T-helper 2 cell treated with Interferon-gamma antibody and Interleukin-4, amounts not matched to agents 5 μg/mL and 100 μg/mL, for 36 hours (primary cell): ENCODE data around the gene SLC39A7.

Source experiments
- DNase-seq: peaks from one replicate; pipeline ENCODE4 v3.0.0; 2021; ENCODE audit warnings: low spot score
- H3K27ac Mint-ChIP-seq: one replicate; pipeline ENCODE4 v1.8.0; 2021; ENCODE audit warnings: mild to moderate bottlenecking, mixed read lengths
- H3K27me3 Mint-ChIP-seq: one replicate; pipeline ENCODE4 v1.8.0; 2021; ENCODE audit warnings: low read depth, mixed read lengths
- H3K36me3 Mint-ChIP-seq: one replicate; pipeline ENCODE4 v1.8.0; 2021; ENCODE audit warnings: low read depth, mixed read lengths
- H3K4me1 Mint-ChIP-seq: one replicate; pipeline ENCODE4 v1.8.0; 2021; ENCODE audit warnings: low read depth, mixed read lengths
- H3K4me3 Mint-ChIP-seq: one replicate; pipeline ENCODE4 v1.8.0; 2022; ENCODE audit warnings: mild to moderate bottlenecking, moderate library complexity, mixed read lengths
- H3K9me3 Mint-ChIP-seq: one replicate; pipeline ENCODE4 v1.8.0; 2021; ENCODE audit warnings: mixed read lengths

SLC39A7 gene

DNA sequence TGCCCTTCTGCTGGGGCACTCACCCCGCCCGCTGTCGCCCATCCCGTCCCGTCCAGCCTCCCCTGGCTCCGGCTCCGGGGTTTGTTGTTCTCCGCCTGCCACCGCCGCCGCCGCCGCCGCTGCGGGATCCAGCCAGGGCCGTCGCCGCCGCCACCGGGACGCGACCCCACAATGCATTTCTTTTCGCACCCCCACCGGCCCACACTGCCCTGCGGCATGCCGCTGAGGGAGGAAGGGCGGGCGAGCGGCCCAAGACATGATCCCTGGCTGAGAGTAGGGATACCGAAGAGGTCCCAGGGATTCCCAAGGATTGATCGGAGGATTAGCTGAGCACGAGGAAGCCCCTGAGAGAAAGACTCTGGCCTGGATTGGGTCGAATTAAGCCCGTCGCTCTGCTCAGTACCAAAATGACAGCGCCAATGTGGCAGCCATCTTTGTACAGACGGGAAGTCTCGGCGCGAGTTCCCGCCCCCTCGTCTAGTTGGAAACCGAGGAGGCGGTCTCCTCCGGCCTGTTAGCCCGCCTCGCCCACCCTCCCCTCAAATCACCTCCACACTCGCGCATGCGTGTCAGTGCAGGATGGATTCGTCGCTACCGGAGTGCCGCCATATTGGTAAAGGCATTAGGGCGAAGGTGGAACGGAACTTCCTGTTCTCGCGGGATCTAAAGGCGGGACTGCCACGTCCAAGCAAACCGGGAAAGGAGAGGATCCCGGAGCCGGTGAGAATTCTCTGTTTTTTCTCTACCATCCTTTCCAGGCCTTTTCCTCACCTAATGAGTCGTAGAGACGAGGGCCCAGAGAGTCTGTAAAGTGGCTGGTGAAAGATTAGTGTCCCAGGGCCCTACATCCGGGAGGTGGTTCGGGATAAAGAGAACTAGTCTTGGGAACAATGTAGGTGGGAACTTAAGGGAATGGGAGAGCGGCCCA, at the start of gene SLC39A7, which contains the start of gene RXRB:
Gene SLC39A7 (plus strand): TSS at position 649 of the 928 bp plus-strand sequence. CDS start 379 bp downstream, outside the sequence.
Gene RXRB (minus strand): TSS at position 447 of the 928 bp plus-strand sequence. CDS start 189 bp downstream, at position 258.
- peak; percentile 97 for DNase-seq
- H3K27ac Mint-ChIP-seq: peak within 1 kb of the TSS; percentile 98
- H3K4me1 Mint-ChIP-seq: peaks cover 50% of the 10 kb centered on the region
- H3K36me3 Mint-ChIP-seq: peaks cover 62% of the 10 kb centered on the region
- no peaks in the 10 kb centered on the region for H3K27me3 Mint-ChIP-seq
- no peaks in the 10 kb centered on the region for H3K9me3 Mint-ChIP-seq
- H3K4me3 Mint-ChIP-seq: peak within 1 kb of the TSS; percentile 100

GRCh38 chr6:33151050-33151449, 49.6 kb upstream of the SLC39A7 start:
- Mint-ChIP-seq H3K36me3 (no peaks in the 10 kb centered on the region), H3K4me1 (no peaks in the 10 kb centered on the region), H3K27me3 (peaks cover 19% of the 10 kb centered on the region)

GRCh38 chr6:33154349-33154748, 46.3 kb upstream of the SLC39A7 start:
- Mint-ChIP-seq H3K27me3 (peaks cover 17% of the 10 kb centered on the region), H3K36me3 (no peaks in the 10 kb centered on the region), H3K4me3 (no peak overlapping the region), H3K9me3 (peaks cover 13% of the 10 kb centered on the region), H3K27ac (no peak overlapping the region), H3K4me1 (no peaks in the 10 kb centered on the region)
- DNase-seq: no peak

More at GRCh38 chr6:33151050-33151449, 49.6 kb upstream of the SLC39A7 start:
- no peak for DNase-seq
- Mint-ChIP-seq H3K9me3 (peaks cover 13% of the 10 kb centered on the region), H3K27ac (no peak overlapping the region), H3K4me3 (no peak overlapping the region)

GRCh38 chr6:33156561-33156960, 44.1 kb upstream of the SLC39A7 start:
- peaks cover 12% of the 10 kb centered on the region for H3K9me3 Mint-ChIP-seq
- no peak overlapping the region for H3K27ac Mint-ChIP-seq
- DNase-seq: no peak
- H3K36me3 Mint-ChIP-seq: no peaks in the 10 kb centered on the region
- H3K4me3 Mint-ChIP-seq: no peak overlapping the region
- H3K27me3 Mint-ChIP-seq: peaks cover 8% of the 10 kb centered on the region
- peaks cover 7% of the 10 kb centered on the region for H3K4me1 Mint-ChIP-seq

DNA sequence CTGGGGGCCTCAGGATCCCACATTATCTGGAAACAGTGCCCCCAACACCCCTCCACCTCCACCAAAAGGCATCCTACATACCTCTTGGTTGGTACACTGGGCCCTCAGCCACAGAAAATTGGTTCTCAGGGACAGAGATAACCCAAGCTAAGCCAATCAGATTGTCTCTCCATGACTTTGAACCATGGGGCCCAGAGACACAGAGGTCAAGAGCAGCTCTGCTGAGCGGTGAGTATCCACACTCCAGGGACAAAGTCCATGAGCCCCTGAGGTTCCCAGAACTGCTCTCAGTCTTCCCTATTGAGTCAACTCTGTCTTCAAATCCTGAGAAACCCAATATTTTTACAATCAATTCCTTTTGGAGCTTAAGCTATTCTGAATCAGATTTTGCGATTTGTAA, 43.7 kb upstream of the SLC39A7 start:
- DNase-seq: no peak
- Mint-ChIP-seq H3K27ac (no peak overlapping the region), H3K4me3 (no peak overlapping the region), H3K27me3 (peaks cover 6% of the 10 kb centered on the region), H3K4me1 (peaks cover 10% of the 10 kb centered on the region), H3K36me3 (no peaks in the 10 kb centered on the region), H3K9me3 (peaks cover 8% of the 10 kb centered on the region)

DNA sequence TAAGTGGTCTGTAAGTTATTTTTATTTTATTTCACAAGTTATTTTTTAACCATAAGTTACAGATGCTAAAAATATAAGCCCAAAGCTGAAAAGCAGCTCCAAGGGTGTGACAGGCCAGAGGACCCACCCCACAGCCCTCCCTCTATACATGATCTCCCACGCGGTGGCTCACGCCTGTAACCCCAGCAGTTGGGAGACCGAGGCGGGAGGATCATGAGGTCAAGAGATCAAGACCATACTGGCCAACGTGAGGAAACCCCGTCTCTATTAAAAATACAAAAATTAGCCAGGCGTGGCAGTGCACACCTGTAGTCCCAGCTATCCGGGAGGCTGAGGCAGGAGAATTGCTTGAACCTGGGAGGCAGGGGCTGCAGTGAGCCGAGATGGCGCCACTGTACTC, 40.6 kb upstream of the SLC39A7 start:
- Mint-ChIP-seq H3K27ac (no peak overlapping the region), H3K4me3 (no peak overlapping the region), H3K4me1 (peaks cover 12% of the 10 kb centered on the region), H3K27me3 (no peaks in the 10 kb centered on the region), H3K9me3 (no peaks in the 10 kb centered on the region), H3K36me3 (no peaks in the 10 kb centered on the region)
- DNase-seq: no peak

DNA sequence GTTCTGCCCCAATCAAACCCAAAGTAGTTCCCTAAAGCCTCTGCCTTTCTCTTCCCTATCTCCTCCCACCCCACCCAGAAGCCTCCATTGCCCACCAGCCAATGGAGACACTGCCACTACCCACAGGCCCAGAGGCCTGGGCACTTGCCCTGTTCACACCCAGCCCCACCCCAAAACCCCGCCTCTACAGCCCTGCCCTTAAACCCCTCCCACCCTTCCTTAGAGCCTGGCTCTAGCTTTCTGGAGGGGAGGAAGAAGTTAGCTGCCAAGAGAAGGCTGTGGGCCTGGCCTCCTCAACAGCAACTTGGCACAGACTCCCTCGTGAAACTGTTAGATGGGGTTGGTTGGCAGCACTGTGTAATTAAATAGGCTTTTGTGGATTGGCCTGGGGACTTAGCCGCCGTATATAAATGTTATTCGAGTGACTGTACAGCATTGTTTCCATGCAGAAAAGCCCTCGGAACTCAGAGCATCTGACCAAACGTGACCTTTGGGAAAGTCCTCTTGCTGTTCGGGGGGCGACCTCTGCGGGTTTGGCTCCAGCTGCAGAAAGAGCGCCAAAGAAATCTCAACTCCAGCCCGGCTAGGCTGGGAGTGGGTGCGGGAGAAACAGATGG, 39.8 kb upstream of the SLC39A7 start:
- Mint-ChIP-seq H3K27me3 (no peaks in the 10 kb centered on the region), H3K4me1 (peaks cover 12% of the 10 kb centered on the region), H3K36me3 (no peaks in the 10 kb centered on the region), H3K27ac (peak overlapping the region; percentile 82), H3K9me3 (no peaks in the 10 kb centered on the region), H3K4me3 (peak overlapping the region; percentile 87)
- no peak for DNase-seq

DNA sequence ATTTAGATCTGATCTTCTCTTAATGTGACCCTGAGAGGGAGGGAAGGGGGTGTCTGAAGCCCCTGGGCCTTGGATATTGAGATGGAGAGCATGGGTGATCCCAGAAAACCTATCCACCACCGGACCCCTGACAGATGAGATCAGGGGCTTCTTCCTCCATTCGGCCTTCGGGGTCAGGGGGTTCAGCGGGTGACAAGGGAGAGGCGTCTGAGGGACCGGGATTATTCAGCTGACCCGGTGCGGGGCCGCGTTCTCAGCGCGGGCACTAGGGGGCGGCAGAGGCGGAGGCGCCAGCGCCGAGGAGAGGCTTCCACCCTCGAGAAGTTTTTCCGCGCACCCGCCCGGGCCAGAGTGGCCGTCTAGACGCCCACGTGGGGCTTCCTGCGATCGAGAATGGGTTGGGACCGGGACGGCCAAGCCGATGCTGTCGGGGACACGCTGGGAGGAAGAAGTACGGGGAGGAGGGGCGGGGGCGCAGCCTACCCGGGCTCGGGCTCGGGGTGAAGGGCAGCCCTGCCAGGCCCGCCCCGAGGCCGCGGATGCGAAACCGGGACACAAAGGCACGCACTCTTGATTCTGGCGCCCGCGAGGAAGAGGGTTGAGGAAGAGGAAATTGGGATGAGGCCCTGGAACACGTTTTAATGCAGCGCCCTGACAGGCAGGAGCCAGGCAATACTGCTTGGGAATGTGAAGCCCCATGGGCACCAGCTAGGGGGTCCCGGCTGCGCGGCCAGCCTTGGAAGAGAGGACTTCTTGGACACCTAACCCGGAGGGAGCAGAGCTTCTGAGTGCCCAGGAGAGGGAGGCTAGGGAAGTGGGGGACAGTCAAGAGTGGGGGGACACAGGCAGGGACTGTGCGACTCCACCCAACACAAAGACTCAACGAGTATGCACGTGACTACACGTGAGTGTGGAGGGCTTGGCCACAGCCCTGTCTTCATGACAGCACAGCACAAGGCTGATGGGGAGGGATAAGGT, 39.0 kb upstream of the SLC39A7 start:
- peak overlapping the region; percentile 82 for H3K27ac Mint-ChIP-seq
- H3K9me3 Mint-ChIP-seq: no peaks in the 10 kb centered on the region
- peaks cover 12% of the 10 kb centered on the region for H3K4me1 Mint-ChIP-seq
- peak overlapping the region; percentile 87 for H3K4me3 Mint-ChIP-seq
- peak; percentile 82 for DNase-seq
- no peaks in the 10 kb centered on the region for H3K36me3 Mint-ChIP-seq
- no peaks in the 10 kb centered on the region for H3K27me3 Mint-ChIP-seq

GRCh38 chr6:33163540-33163939, 37.1 kb upstream of the SLC39A7 start:
- H3K27me3 Mint-ChIP-seq: no peaks in the 10 kb centered on the region
- peaks cover 12% of the 10 kb centered on the region for H3K4me1 Mint-ChIP-seq
- no peaks in the 10 kb centered on the region for H3K9me3 Mint-ChIP-seq
- H3K27ac Mint-ChIP-seq: no peak overlapping the region
- H3K36me3 Mint-ChIP-seq: no peaks in the 10 kb centered on the region
- H3K4me3 Mint-ChIP-seq: no peak overlapping the region
- DNase-seq: no peak

DNA sequence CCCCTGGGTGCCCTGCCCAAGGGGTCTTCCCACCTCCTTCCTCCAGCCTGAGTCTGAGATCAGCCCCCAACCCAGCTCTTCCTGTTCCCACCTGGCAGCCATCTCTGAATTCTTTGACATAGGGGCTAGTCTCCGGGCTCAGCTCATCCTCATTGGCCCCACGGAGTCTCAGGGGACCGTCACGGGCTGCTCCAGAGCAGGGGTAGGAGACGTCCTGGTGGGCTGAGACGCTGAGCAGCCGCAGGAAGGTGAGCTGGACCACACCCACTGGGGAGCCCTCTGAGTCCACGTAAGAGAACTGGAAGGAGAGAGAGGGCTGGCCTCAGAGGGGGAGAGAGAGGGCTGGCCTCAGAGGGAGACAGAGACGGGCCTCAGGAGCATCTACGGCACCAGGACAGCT, 36.5 kb upstream of the SLC39A7 start:
- no peak for DNase-seq
- Mint-ChIP-seq H3K9me3 (no peaks in the 10 kb centered on the region), H3K36me3 (no peaks in the 10 kb centered on the region), H3K4me3 (no peak overlapping the region), H3K27me3 (no peaks in the 10 kb centered on the region), H3K27ac (no peak overlapping the region), H3K4me1 (peaks cover 12% of the 10 kb centered on the region)

DNA sequence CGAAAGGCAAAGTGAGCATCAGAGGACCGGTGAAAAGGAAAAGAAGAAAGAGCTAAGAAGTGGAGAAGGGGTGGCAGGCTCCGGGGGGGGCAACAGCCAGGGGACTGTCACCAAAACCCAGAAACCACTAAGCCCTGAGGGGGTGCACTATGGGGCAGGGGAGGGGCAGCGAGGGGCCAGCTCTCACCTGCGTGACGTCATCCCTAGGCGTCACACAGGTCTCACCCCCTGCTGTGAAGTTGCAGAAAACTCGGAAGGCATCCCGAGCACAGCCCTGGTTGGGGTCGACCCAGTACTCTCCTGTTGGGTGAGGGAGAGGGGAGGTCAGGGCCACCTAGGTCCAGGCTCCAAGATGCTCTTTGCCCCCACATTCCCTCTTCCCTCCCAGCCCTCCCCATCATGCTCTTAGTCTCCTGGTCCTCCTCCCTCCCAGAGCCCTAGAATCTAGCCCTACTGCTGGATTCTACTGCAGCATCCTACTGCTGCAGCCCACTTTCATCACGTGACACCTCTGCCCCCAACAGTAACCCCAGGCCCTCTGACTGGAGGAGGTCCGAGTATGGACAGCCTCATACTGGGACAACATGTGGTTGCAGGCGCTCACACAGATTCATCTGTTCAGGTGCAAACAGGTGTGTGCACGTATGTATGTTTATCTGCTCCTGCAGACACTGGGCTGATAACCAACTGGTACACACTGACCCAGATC, 35.8 kb upstream of the SLC39A7 start:
- Mint-ChIP-seq H3K36me3 (no peaks in the 10 kb centered on the region), H3K27ac (no peak overlapping the region), H3K4me1 (peaks cover 12% of the 10 kb centered on the region), H3K4me3 (no peak overlapping the region), H3K27me3 (no peaks in the 10 kb centered on the region), H3K9me3 (no peaks in the 10 kb centered on the region)
- no peak for DNase-seq

- Mint-ChIP-seq H3K36me3 (no peaks in the 10 kb centered on the region), H3K4me1 (peaks cover 12% of the 10 kb centered on the region), H3K27me3 (no peaks in the 10 kb centered on the region), H3K4me3 (no peak overlapping the region), H3K27ac (no peak overlapping the region), H3K9me3 (no peaks in the 10 kb centered on the region)
- DNase-seq: no peak
These were observed 34.9 kb upstream of the SLC39A7 start for GRCh38 chr6:33165581-33166258.
